RWPE2 (cell line): Measurements from ENCODE around the gene CFAP20DC.

ENCODE experiments used
- ATAC-seq: fragments of 200-7000 bp; cut with Tn5 transposase; 3 replicates; pipeline ENCODE4 v1.9.1; 2021; ENCODE audit warnings: low read depth
- DNase-seq: peaks from one replicate; pipeline ENCODE4 v3.0.0-alpha.2; 2020; ENCODE audit warnings: low spot score
- H3K27ac ChIP-seq: fragments of 450-650 bp; 2 replicates; pipeline ENCODE4 v1.5.1; 2017; ENCODE audit warnings: mild to moderate bottlenecking; ENCODE audit not compliant: poor library complexity, severe bottlenecking
- H3K27me3 ChIP-seq: fragments of 250-450 bp; sonication (Bioruptor Pico); 2 replicates; pipeline ENCODE4 v1.5.1; 2021; ENCODE audit warnings: mild to moderate bottlenecking, moderate library complexity; ENCODE audit not compliant: insufficient read depth, poor library complexity, severe bottlenecking
- H3K36me3 ChIP-seq: fragments of 250-450 bp; sonication (Bioruptor Pico); 2 replicates; pipeline ENCODE4 v1.5.1; 2020; ENCODE audit warnings: low read depth, mild to moderate bottlenecking, moderate library complexity
- H3K4me1 ChIP-seq: fragments of 250-450 bp; sonication (Bioruptor Pico); 2 replicates; pipeline ENCODE4 v1.5.1; 2021; ENCODE audit warnings: mild to moderate bottlenecking, moderate library complexity; ENCODE audit not compliant: insufficient read depth, poor library complexity, severe bottlenecking
- H3K4me3 ChIP-seq: fragments of 250-450 bp; sonication (Bioruptor Pico); 2 replicates; pipeline ENCODE4 v1.5.1; 2021; ENCODE audit warnings: mild to moderate bottlenecking, moderate library complexity; ENCODE audit not compliant: severe bottlenecking
- H3K9me3 ChIP-seq: fragments of 250-450 bp; sonication (Bioruptor Pico); 2 replicates; pipeline ENCODE4 v1.5.1; 2021; ENCODE audit warnings: mild to moderate bottlenecking, moderate library complexity; ENCODE audit not compliant: severe bottlenecking
- TF ChIP-seq, protein P1 (sequence below): fragments of 450-650 bp; IDR thresholded peaks from one replicate; pipeline ENCODE4 v1.5.1; 2017; ENCODE audit warnings: mild to moderate bottlenecking, moderate library complexity; ENCODE audit not compliant: poor library complexity, severe bottlenecking

The CFAP20DC gene

GRCh38 chr3:58965865-58966264 is 84.0 kb downstream of the CFAP20DC start:
- Histone ChIP-seq H3K4me3 (no peak overlapping the region), H3K4me1 (peaks cover 7% of the 10 kb centered on the region), H3K27me3 (no peaks in the 10 kb centered on the region), H3K9me3 (no peaks in the 10 kb centered on the region), H3K36me3 (no peaks in the 10 kb centered on the region), H3K27ac (no peak overlapping the region)
- ATAC-seq (no peak), DNase-seq (no peak)
- TF ChIP-seq, protein P1, sequence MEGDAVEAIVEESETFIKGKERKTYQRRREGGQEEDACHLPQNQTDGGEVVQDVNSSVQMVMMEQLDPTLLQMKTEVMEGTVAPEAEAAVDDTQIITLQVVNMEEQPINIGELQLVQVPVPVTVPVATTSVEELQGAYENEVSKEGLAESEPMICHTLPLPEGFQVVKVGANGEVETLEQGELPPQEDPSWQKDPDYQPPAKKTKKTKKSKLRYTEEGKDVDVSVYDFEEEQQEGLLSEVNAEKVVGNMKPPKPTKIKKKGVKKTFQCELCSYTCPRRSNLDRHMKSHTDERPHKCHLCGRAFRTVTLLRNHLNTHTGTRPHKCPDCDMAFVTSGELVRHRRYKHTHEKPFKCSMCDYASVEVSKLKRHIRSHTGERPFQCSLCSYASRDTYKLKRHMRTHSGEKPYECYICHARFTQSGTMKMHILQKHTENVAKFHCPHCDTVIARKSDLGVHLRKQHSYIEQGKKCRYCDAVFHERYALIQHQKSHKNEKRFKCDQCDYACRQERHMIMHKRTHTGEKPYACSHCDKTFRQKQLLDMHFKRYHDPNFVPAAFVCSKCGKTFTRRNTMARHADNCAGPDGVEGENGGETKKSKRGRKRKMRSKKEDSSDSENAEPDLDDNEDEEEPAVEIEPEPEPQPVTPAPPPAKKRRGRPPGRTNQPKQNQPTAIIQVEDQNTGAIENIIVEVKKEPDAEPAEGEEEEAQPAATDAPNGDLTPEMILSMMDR: no peak

DNA sequence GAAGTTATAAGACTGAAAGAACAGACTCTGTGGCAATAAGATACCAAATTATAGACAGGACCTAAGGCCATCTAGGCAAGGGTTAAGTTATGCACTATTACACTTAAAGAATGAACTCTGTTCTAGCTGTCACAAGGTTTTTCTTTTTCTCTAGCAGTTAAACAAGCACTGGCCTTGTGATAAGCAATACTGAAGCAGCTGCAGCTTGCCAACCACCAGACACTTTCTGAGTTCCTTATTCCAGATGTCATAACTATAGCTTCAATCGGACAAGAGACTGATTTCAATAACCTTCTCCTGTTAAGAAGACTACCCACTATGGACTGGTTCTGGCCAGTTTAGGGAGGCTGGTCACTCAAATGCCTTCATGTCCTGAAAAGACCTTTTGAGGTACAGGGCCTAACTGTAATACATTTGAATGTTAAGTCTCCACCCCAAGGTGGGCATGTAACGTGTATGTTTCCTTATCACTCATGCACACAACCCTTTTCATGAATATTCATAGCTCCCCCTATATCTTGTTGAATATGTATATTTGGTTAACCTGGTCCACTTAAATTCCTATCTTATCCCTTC is 85.8 kb downstream of the CFAP20DC start:
- no peak overlapping the region for H3K27ac ChIP-seq
- H3K27me3 ChIP-seq: no peaks in the 10 kb centered on the region
- H3K4me3 ChIP-seq: no peak overlapping the region
- no peaks in the 10 kb centered on the region for H3K9me3 ChIP-seq
- H3K4me1 ChIP-seq: peaks cover 7% of the 10 kb centered on the region
- TF ChIP-seq, protein P1: no peak
- DNase-seq: no peak
- no peak for ATAC-seq
- no peaks in the 10 kb centered on the region for H3K36me3 ChIP-seq

GRCh38 chr3:58962816-58963215 is 87.0 kb downstream of the CFAP20DC start:
- Histone ChIP-seq H3K4me1 (peaks cover 7% of the 10 kb centered on the region), H3K36me3 (no peaks in the 10 kb centered on the region)
- ATAC-seq: no peak

DNA sequence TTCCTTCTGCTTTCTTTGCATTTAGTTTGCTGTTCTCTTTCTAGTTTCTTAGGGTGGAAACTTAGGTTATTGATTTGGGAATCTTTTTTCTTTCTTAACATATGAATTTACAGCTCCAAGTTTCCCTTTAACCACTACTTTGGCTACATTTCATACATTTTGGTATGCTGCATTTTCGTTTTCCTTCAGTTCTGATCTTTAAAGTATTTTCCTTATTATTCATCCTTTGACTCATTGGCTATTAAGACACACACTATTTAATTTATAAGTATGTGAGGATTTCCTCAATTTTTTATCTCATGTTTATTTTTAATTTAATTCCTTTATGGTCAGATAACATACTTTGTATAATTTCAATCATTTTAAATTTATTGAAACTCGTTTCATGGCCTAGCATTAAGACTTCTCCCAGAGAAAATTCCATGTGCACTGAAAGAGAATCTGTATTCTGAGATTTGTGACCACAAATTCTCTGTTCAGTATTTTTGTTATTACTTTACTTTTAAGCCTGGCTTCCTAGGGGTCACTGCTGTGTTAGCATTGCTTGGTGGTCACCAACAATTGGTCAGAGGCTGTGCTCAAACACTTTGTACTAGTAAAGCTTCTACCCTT is 87.7 kb downstream of the CFAP20DC start:
- Histone ChIP-seq H3K27ac (no peak overlapping the region), H3K36me3 (no peaks in the 10 kb centered on the region), H3K4me1 (peaks cover 7% of the 10 kb centered on the region), H3K9me3 (no peaks in the 10 kb centered on the region), H3K27me3 (no peaks in the 10 kb centered on the region), H3K4me3 (no peak overlapping the region)
- ATAC-seq: no peak
- DNase-seq: no peak
- TF ChIP-seq, protein P1: no peak

More at GRCh38 chr3:58962816-58963215, 87.0 kb downstream of the CFAP20DC start:
- Histone ChIP-seq H3K4me3 (no peak overlapping the region), H3K27ac (no peak overlapping the region), H3K9me3 (no peaks in the 10 kb centered on the region), H3K27me3 (no peaks in the 10 kb centered on the region)
- no peak for DNase-seq
- TF ChIP-seq, protein P1: no peak

GRCh38 chr3:58955308-58955707 is 94.5 kb downstream of the CFAP20DC start:
- Histone ChIP-seq H3K36me3 (no peaks in the 10 kb centered on the region), H3K9me3 (no peaks in the 10 kb centered on the region), H3K4me1 (no peaks in the 10 kb centered on the region), H3K4me3 (no peak overlapping the region), H3K27ac (no peak overlapping the region), H3K27me3 (no peaks in the 10 kb centered on the region)
- ATAC-seq (no peak), DNase-seq (no peak)
- TF ChIP-seq, protein P1: no peak
